CD14-positive monocyte (primary cell): Measurements from ENCODE around the gene RPTOR. TPM values are rescaled to one million over a fixed set of nuclear protein-coding genes. Genes with fewer than 3 reads are reported as not detected.

Experiments
- DNase-seq, 3 donors: peaks; one replicate each; pipeline ENCODE4 v3.0.0-alpha.2; 2011 to 2022
- H2AFZ ChIP-seq: 2 replicates; pipeline ENCODE4 v1.6.0; 2012; ENCODE audit warnings: mild to moderate bottlenecking, low read depth, low read length, inconsistent platforms; ENCODE audit not compliant: insufficient read depth, poor library complexity, severe bottlenecking
- H3K27ac ChIP-seq, 2 donors: 1 replicate in 1 of 2; 2 replicates in 1 of 2; pipeline ENCODE4 v1.5.1; 2012 to 2013; ENCODE audit warnings: low read length in 2 of 2, control low read depth in 1 of 2, inconsistent platforms in 1 of 2, low read depth in 1 of 2, mild to moderate bottlenecking in 1 of 2
- H3K27me3 ChIP-seq, 2 donors: one replicate each; pipeline versions ENCODE4 v1.6.0 to v1.6.1; 2011 to 2013; ENCODE audit warnings: low read length in 2 of 2; ENCODE audit not compliant: control insufficient read depth in 2 of 2, insufficient read depth in 2 of 2
- H3K36me3 ChIP-seq, 2 donors: replicated peaks in 1 of 2; 1 replicate in 1 of 2; 2 replicates in 1 of 2; pipeline versions ENCODE4 v1.5.1 to v1.6.1; 2012 to 2013; ENCODE audit warnings: low read length in 2 of 2, control low read depth in 1 of 2, inconsistent platforms in 1 of 2, mild to moderate bottlenecking in 1 of 2; ENCODE audit not compliant: insufficient read depth in 2 of 2, control insufficient read depth in 1 of 2
- H3K4me1 ChIP-seq, 2 donors: 1 replicate in 1 of 2; 2 replicates in 1 of 2; pipeline versions ENCODE4 v1.5.1 to v1.6.1; 2012 to 2013; ENCODE audit warnings: low read length in 2 of 2, control low read depth in 1 of 2, inconsistent platforms in 1 of 2, mild to moderate bottlenecking in 1 of 2, moderate library complexity in 1 of 2; ENCODE audit not compliant: insufficient read depth in 2 of 2, control insufficient read depth in 1 of 2
- H3K4me2 ChIP-seq: replicated peaks from 2 replicates; pipeline ENCODE3; 2012; ENCODE audit warnings: low read length, moderate library complexity, mild to moderate bottlenecking; ENCODE audit not compliant: poor library complexity, severe bottlenecking; ENCODE audit errors: extremely low read depth
- H3K4me3 ChIP-seq, 3 experiments: fragments of 200-600 bp in 1 of 3; sonication (generic) in 1 of 3; replicated peaks in 1 of 3; 1 replicate in 2 of 3; 2 replicates in 1 of 3; pipeline ENCODE4 v1.5.1; 2011 to 2013; ENCODE audit warnings: low read length in 3 of 3, mild to moderate bottlenecking in 3 of 3, control low read depth in 2 of 3, low read depth in 2 of 3, inconsistent platforms in 1 of 3, moderate library complexity in 1 of 3
- H3K79me2 ChIP-seq: 2 replicates; pipeline ENCODE4 v1.6.0; 2012; ENCODE audit warnings: mild to moderate bottlenecking, control low read depth, inconsistent platforms, low read length, moderate library complexity; ENCODE audit not compliant: insufficient read depth
- H3K9ac ChIP-seq: 2 replicates; pipeline ENCODE4 v1.6.0; 2017; ENCODE audit warnings: low read length, mild to moderate bottlenecking; ENCODE audit not compliant: insufficient read depth, poor library complexity, severe bottlenecking
- H3K9me3 ChIP-seq, 2 donors: replicated peaks in 1 of 2; 1 replicate in 1 of 2; 2 replicates in 1 of 2; pipeline versions ENCODE4 v1.5.1 to v1.6.1; 2012 to 2013; ENCODE audit warnings: low read length in 2 of 2, control low read depth in 1 of 2; ENCODE audit not compliant: control insufficient read depth in 1 of 2, insufficient read depth in 1 of 2
- H4K20me1 ChIP-seq: 2 replicates; pipeline ENCODE4 v1.6.0; 2012; ENCODE audit warnings: mild to moderate bottlenecking, low read length, control low read depth, moderate library complexity; ENCODE audit not compliant: insufficient read depth
- H3K27ac Mint-ChIP-seq, 7 donors: one replicate each; pipeline ENCODE4 v1.8.0; 2020; ENCODE audit warnings: mild to moderate bottlenecking in 7 of 7, mixed read lengths in 7 of 7, moderate library complexity in 6 of 7, inconsistent platforms in 2 of 7
- H3K27me3 Mint-ChIP-seq, 3 donors: one replicate each; pipeline ENCODE4 v1.8.0; 2021 to 2022; ENCODE audit warnings: low read depth in 3 of 3, mild to moderate bottlenecking in 3 of 3, mixed read lengths in 3 of 3, moderate library complexity in 3 of 3, inconsistent platforms in 1 of 3
- H3K36me3 Mint-ChIP-seq, 2 donors: one replicate each; pipeline ENCODE4 v1.8.0; 2020; ENCODE audit warnings: mixed read lengths in 2 of 2, inconsistent platforms in 1 of 2, mild to moderate bottlenecking in 1 of 2
- H3K4me1 Mint-ChIP-seq: one replicate; pipeline ENCODE4 v1.8.0; 2020; ENCODE audit warnings: mild to moderate bottlenecking, mixed read lengths
- H3K4me3 Mint-ChIP-seq, 2 donors: one replicate each; pipeline ENCODE4 v1.8.0; 2020; ENCODE audit warnings: mild to moderate bottlenecking in 2 of 2, mixed read lengths in 2 of 2, moderate library complexity in 1 of 2
- H3K9me3 Mint-ChIP-seq, 7 donors: one replicate each; pipeline ENCODE4 v1.8.0; 2020 to 2022; ENCODE audit warnings: mixed read lengths in 7 of 7, mild to moderate bottlenecking in 6 of 7, moderate library complexity in 6 of 7, inconsistent platforms in 2 of 7
- CTCF ChIP-seq: fragments of 200-600 bp; IDR thresholded peaks from one replicate; pipeline ENCODE4 v1.8.0; 2022; ENCODE audit warnings: antibody characterized with exemption, mild to moderate bottlenecking
- WGBS: methylation state at CpG from one replicate; pipeline ENCODE4 v1.1.5; 2013; ENCODE audit warnings: missing lambda C conversion rate; ENCODE audit not compliant: insufficient coverage; 5-methylcytosine and 5-hydroxymethylcytosine counted together
- intact Hi-C, 2 donors: fragments of 100-400 bp; cut with micrococcal nuclease; formaldehyde crosslinking; loops; one replicate each; pipeline versions ENCODE4 v1.15.0 to v1.15.1; 2023
- polyA plus RNA-seq, 3 donors: library from polyadenylated mRNA; depleted of rRNA in 1 of 3; unstranded in 2 of 3; stranded (reverse) in 1 of 3; fragments of 300-500 nt in 2 of 3; fragments of >200 nt in 1 of 3; fragmentation: Illumina TruSeq in 2 of 3; gene quantifications; 1 replicate in 2 of 3; 2 replicates in 1 of 3; pipeline ENCODE4 v1.2.3, GENCODE V29; 2012 to 2021

RPTOR gene
- polyA plus RNA-seq, 3 donors: 1.1 to 8.7 (median 2.6) TPM

- Histone ChIP-seq H3K79me2 (no peaks in the 10 kb centered on the region), H3K4me2 (no peak overlapping the region), H3K27me3 (no peaks in the 10 kb centered on the region), H3K36me3 (no peaks in the 10 kb centered on the region), H3K4me3 (no peak overlapping the region), H2AFZ (no peak overlapping the region), H4K20me1 (no peaks in the 10 kb centered on the region), H3K9ac (no peak overlapping the region), H3K9me3 (no peaks in the 10 kb centered on the region), H3K4me1 (no peaks in the 10 kb centered on the region), H3K27ac (no peak overlapping the region)
- H3K27ac Mint-ChIP-seq: no peak overlapping the region
- peaks cover 6 to 17% (median 11%) of the 10 kb centered on the region in 3 donors for H3K27me3 Mint-ChIP-seq
- intact Hi-C loops: no loop called here
- H3K4me3 Mint-ChIP-seq: no peak overlapping the region
- no peak for TF ChIP-seq CTCF
- H3K4me1 Mint-ChIP-seq: no peaks in the 10 kb centered on the region
- 65% methylated on average over 18 of the region's 18 CpGs for WGBS
- DNase-seq: no peak
- peaks cover 0 to 3% (median 0%) of the 10 kb centered on the region in 7 donors for H3K9me3 Mint-ChIP-seq
- H3K36me3 Mint-ChIP-seq: no peaks in the 10 kb centered on the region
These were observed 33.1 kb upstream of the RPTOR start for GRCh38 chr17:80511222-80512180.

- Histone ChIP-seq H3K4me3 (no peak overlapping the region), H3K27ac (no peak overlapping the region), H2AFZ (no peak overlapping the region), H3K79me2 (no peaks in the 10 kb centered on the region), H4K20me1 (no peaks in the 10 kb centered on the region), H3K36me3 (no peaks in the 10 kb centered on the region), H3K4me2 (no peak overlapping the region), H3K9me3 (no peaks in the 10 kb centered on the region), H3K4me1 (no peaks in the 10 kb centered on the region), H3K9ac (no peak overlapping the region), H3K27me3 (no peaks in the 10 kb centered on the region)
- Mint-ChIP-seq H3K27me3 (peaks cover 6 to 12% (median 11%) of the 10 kb centered on the region in 3 donors), H3K36me3 (no peaks in the 10 kb centered on the region), H3K4me1 (no peaks in the 10 kb centered on the region), H3K27ac (no peak overlapping the region), H3K4me3 (no peak overlapping the region), H3K9me3 (no peaks in the 10 kb centered on the region)
- WGBS: 94% methylated on average over 13 of the region's 15 CpGs
- DNase-seq: no peak
- intact Hi-C loops: no loop called here
- TF ChIP-seq CTCF: no peak
These were observed 32.4 kb upstream of the RPTOR start for GRCh38 chr17:80512233-80512632.
